ENCODE data around the gene SV2C.
"Not testable (repeated sequence)": the region's sequence is repeated elsewhere in the genome, so short reads cannot be mapped to it uniquely, and the experiment has no call there.

GRCh38 chr5:76302661-76303060 is 219.5 kb downstream of the SV2C start:
- TF ChIP-seq CTCF (IDR thresholded peaks at IDR 0.05); POLR2A (IDR thresholded peaks at IDR 0.05); POLR2AphosphoS5 (IDR thresholded peaks at IDR 0.05; ENCODE audit: insufficient read depth in 1 of 2, low read depth in 1 of 2): not testable (repeated sequence)

Measured in vagina (tissue), 2 donors.